Esophagus squamous epithelium (tissue), 4 donors: Measurements from ENCODE around the gene SLC1A7.

Source experiments
- POLR2A ChIP-seq, 4 donors: fragments of 450-650 bp; IDR thresholded peaks; one replicate each; pipeline ENCODE4 v1.6.1; 2017; ENCODE audit warnings: antibody characterized with exemption in 4 of 4, mild to moderate bottlenecking in 4 of 4, moderate library complexity in 3 of 4
- TF ChIP-seq, protein P1 (sequence below), 6 experiments: fragments of 450-650 bp in 4 of 6; fragments of 200-600 bp in 2 of 6; sonication (generic) in 2 of 6; IDR thresholded peaks; one replicate each; pipeline ENCODE4 v1.5.1; 2016 to 2019; ENCODE audit warnings: antibody characterized with exemption in 6 of 6, mild to moderate bottlenecking in 4 of 6, moderate library complexity in 4 of 6

DNA sequence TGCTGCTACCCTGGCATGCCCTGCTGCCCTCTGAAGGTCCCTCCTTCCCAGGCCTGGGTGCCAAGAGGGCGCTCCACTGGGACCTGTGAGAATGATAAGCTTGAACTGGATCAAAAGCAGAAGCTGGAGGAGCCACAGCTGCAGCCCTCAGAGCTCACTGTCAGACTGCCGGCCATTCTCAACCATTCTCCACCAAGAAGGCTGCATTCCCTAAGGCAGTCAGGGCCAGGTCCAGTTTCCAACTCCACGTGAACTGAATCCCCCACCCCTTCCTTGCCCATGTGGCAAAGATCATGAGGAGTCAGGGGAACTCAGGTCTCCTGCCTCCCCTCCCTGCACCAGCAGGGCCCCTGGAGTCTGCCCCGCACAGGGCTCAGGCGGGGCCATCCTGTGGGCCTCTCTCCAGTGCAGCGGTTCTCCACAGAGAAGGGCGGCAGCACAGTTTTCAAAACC is 19.5 kb downstream of the SLC1A7 start:
- no peak for TF ChIP-seq POLR2A (IDR thresholded peaks at IDR 0.05)
- TF ChIP-seq, protein P1, sequence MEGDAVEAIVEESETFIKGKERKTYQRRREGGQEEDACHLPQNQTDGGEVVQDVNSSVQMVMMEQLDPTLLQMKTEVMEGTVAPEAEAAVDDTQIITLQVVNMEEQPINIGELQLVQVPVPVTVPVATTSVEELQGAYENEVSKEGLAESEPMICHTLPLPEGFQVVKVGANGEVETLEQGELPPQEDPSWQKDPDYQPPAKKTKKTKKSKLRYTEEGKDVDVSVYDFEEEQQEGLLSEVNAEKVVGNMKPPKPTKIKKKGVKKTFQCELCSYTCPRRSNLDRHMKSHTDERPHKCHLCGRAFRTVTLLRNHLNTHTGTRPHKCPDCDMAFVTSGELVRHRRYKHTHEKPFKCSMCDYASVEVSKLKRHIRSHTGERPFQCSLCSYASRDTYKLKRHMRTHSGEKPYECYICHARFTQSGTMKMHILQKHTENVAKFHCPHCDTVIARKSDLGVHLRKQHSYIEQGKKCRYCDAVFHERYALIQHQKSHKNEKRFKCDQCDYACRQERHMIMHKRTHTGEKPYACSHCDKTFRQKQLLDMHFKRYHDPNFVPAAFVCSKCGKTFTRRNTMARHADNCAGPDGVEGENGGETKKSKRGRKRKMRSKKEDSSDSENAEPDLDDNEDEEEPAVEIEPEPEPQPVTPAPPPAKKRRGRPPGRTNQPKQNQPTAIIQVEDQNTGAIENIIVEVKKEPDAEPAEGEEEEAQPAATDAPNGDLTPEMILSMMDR (IDR thresholded peaks at IDR 0.05): no peak
